Liver (tissue), 9 donors: ENCODE data around the gene TECR. TPM values are rescaled to one million over a fixed set of nuclear protein-coding genes. Genes with fewer than 3 reads are reported as not detected.

ENCODE experiments used
- DNase-seq: peaks from one replicate; pipeline ENCODE4 v3.0.0-alpha.2; 2017; ENCODE audit warnings: low spot score
- H3K27ac ChIP-seq, 2 donors: one replicate each; pipeline ENCODE4 v1.7.0; 2013; ENCODE audit warnings: inconsistent platforms in 2 of 2, low read length in 2 of 2, control low read depth in 1 of 2, low read depth in 1 of 2, mild to moderate bottlenecking in 1 of 2
- H3K27me3 ChIP-seq, 4 donors: one replicate each; pipeline versions ENCODE4 v1.6.1 to v1.7.0; 2013; ENCODE audit warnings: low read length in 3 of 4, inconsistent platforms in 1 of 4, mild to moderate bottlenecking in 1 of 4, moderate library complexity in 1 of 4; ENCODE audit not compliant: control insufficient read depth in 4 of 4, insufficient read depth in 4 of 4
- H3K36me3 ChIP-seq, 4 donors: one replicate each; pipeline versions ENCODE4 v1.6.1 to v1.7.0; 2013; ENCODE audit warnings: low read length in 3 of 4, mild to moderate bottlenecking in 3 of 4, low read depth in 1 of 4, moderate library complexity in 1 of 4; ENCODE audit not compliant: control insufficient read depth in 4 of 4, insufficient read depth in 3 of 4
- H3K4me1 ChIP-seq, 4 donors: one replicate each; pipeline versions ENCODE4 v1.6.1 to v1.7.0; 2013; ENCODE audit warnings: low read length in 3 of 4, mild to moderate bottlenecking in 3 of 4, moderate library complexity in 1 of 4; ENCODE audit not compliant: control insufficient read depth in 4 of 4, insufficient read depth in 4 of 4
- H3K4me3 ChIP-seq, 3 donors: one replicate each; pipeline versions ENCODE4 v1.6.1 to v1.7.0; 2013; ENCODE audit warnings: low read length in 3 of 3, control low read depth in 1 of 3, low read depth in 1 of 3, mild to moderate bottlenecking in 1 of 3
- H3K9ac ChIP-seq, 2 donors: one replicate each; pipeline ENCODE4 v1.7.0; 2013; ENCODE audit warnings: low read length in 2 of 2, mild to moderate bottlenecking in 2 of 2, moderate library complexity in 2 of 2, control low read depth in 1 of 2, low read depth in 1 of 2
- H3K9me3 ChIP-seq, 4 donors: one replicate each; pipeline versions ENCODE4 v1.6.1 to v1.7.0; 2013; ENCODE audit warnings: low read length in 3 of 4; ENCODE audit not compliant: control insufficient read depth in 4 of 4
- ATF3 ChIP-seq: IDR thresholded peaks from 2 replicates; pipeline ENCODE4 v1.6.1; 2016; ENCODE audit warnings: antibody characterized with exemption
- CTCF ChIP-seq: fragments of 150-350 bp; IDR thresholded peaks from 2 replicates; pipeline ENCODE4 v1.5.1; 2017; ENCODE audit warnings: improper control_type of control experiment, low read depth, low read length; ENCODE audit not compliant: missing input control
- EGR1 ChIP-seq, 2 donors: IDR thresholded peaks; 2 replicates each; pipeline ENCODE4 v1.6.1; 2016 to 2018; ENCODE audit warnings: antibody characterized with exemption in 2 of 2, low read depth in 2 of 2
- FOXA1 ChIP-seq: IDR thresholded peaks from 2 replicates; pipeline ENCODE4 v1.6.1; 2016; ENCODE audit warnings: antibody characterized with exemption
- FOXA2 ChIP-seq: IDR thresholded peaks from 2 replicates; pipeline ENCODE4 v1.6.1; 2016; ENCODE audit warnings: antibody characterized with exemption
- HNF4A ChIP-seq, 2 donors: conservative IDR thresholded peaks; 2 replicates each; pipeline ENCODE4 v1.6.1; 2016; ENCODE audit warnings: antibody characterized with exemption in 2 of 2, mild to moderate bottlenecking in 2 of 2
- HNF4G ChIP-seq: IDR thresholded peaks from 2 replicates; pipeline ENCODE4 v1.6.1; 2016; ENCODE audit warnings: antibody characterized with exemption
- JUND ChIP-seq, 2 donors: IDR thresholded peaks; 2 replicates each; pipeline ENCODE4 v1.6.1; 2016; ENCODE audit warnings: antibody characterized with exemption in 2 of 2
- MAX ChIP-seq: IDR thresholded peaks from 2 replicates; pipeline ENCODE4 v1.6.1; 2016; ENCODE audit warnings: antibody characterized with exemption
- NR2F2 ChIP-seq: IDR thresholded peaks from 2 replicates; pipeline ENCODE4 v1.6.1; 2016; ENCODE audit warnings: antibody characterized with exemption
- RAD21 ChIP-seq, 2 donors: IDR thresholded peaks; 2 replicates each; pipeline ENCODE4 v1.6.1; 2016; ENCODE audit warnings: antibody characterized with exemption in 2 of 2, mild to moderate bottlenecking in 2 of 2
- REST ChIP-seq: IDR thresholded peaks from 2 replicates; pipeline ENCODE4 v1.6.1; 2016; ENCODE audit warnings: antibody characterized with exemption, mild to moderate bottlenecking
- RXRA ChIP-seq, 2 donors: IDR thresholded peaks; 2 replicates each; pipeline ENCODE4 v1.6.1; 2017 to 2018; ENCODE audit warnings: antibody characterized with exemption in 2 of 2, mild to moderate bottlenecking in 1 of 2
- SP1 ChIP-seq: IDR thresholded peaks from 2 replicates; pipeline ENCODE4 v1.6.1; 2018; ENCODE audit warnings: antibody characterized with exemption, mild to moderate bottlenecking
- TAF1 ChIP-seq: conservative IDR thresholded peaks from 2 replicates; pipeline ENCODE4 v1.6.1; 2016; ENCODE audit warnings: antibody characterized with exemption, mild to moderate bottlenecking
- YY1 ChIP-seq: IDR thresholded peaks from 2 replicates; pipeline ENCODE4 v1.6.1; 2016; ENCODE audit warnings: antibody characterized with exemption, mild to moderate bottlenecking
- ZBTB33 ChIP-seq: IDR thresholded peaks from 2 replicates; pipeline ENCODE4 v1.6.1; 2016; ENCODE audit warnings: antibody characterized with exemption
- WGBS: extraction: QIAGEN DNeasy Blood & Tissue Kit; methylation state at CpG from one replicate; pipeline ENCODE4 v1.1.7; 2013; 5-methylcytosine and 5-hydroxymethylcytosine counted together
- polyA plus RNA-seq, 2 donors: library from polyadenylated mRNA; stranded (reverse) in 1 of 2; unstranded in 1 of 2; fragments of 200-250 nt in 1 of 2; fragments of >200 nt in 1 of 2; fragmentation: Nextera tagmentation in 1 of 2; extraction: Ambion mirVana in 1 of 2; gene quantifications; one replicate each; pipeline versions ENCODE4 v1.2.1 to v1.2.3, GENCODE V29; 2013 to 2015
- total RNA-seq, 2 donors: library from RNA; depleted of rRNA; stranded (reverse); fragments of >200 nt; gene quantifications; one replicate each; pipeline ENCODE4 v1.2.3, GENCODE V29; 2014
- donor health status: healthy.
- donor health status: healthy.
- donor health status: healthy.
- donor health status: healthy.
- donor health status: healthy.

Gene TECR
- total and polyA plus RNA-seq, 4 donors, result 26.4 to 157 (median 60.8) TPM

- Histone ChIP-seq H3K9me3 (peaks cover 0 to 4% (median under 1%) of the 10 kb centered on the region in 4 donors), H3K4me3 (no peak overlapping the region), H3K36me3 (no peaks in the 10 kb centered on the region), H3K4me1 (no peaks in the 10 kb centered on the region), H3K27me3 (peaks cover 0 to 4% (median 0%) of the 10 kb centered on the region in 4 donors), H3K9ac (no peak overlapping the region), H3K27ac (no peak overlapping the region)
- TF ChIP-seq CTCF, result no peak
- no peak for TF ChIP-seq YY1
- TF ChIP-seq EGR1 (IDR thresholded peaks at IDR 0.05; ENCODE audit: low read depth in 2 of 2), result no peak
- no peak for TF ChIP-seq HNF4G
- TF ChIP-seq MAX, result no peak
- no peak for TF ChIP-seq JUND (IDR thresholded peaks at IDR 0.05)
- no peak for TF ChIP-seq RAD21 (IDR thresholded peaks at IDR 0.05)
- TF ChIP-seq SP1, result no peak
- TF ChIP-seq NR2F2, result no peak
- TF ChIP-seq ZBTB33, result no peak
- TF ChIP-seq HNF4A (conservative IDR thresholded peaks at IDR 0.05), result no peak
- TF ChIP-seq FOXA2, result no peak
- no peak for TF ChIP-seq TAF1
- no peak for TF ChIP-seq ATF3
- 86% methylated on average over 8 of the region's 8 CpGs for WGBS
- no peak for DNase-seq
These were observed 70.3 kb downstream of the TECR start for GRCh38 chr19:14599548-14600147.

GRCh38 chr19:14603990-14604387, 74.6 kb downstream of the TECR start:
- no peak for DNase-seq
- no peak for TF ChIP-seq HNF4G
- TF ChIP-seq YY1, result no peak
- no peak for TF ChIP-seq ZBTB33
- no peak for TF ChIP-seq MAX
- TF ChIP-seq RXRA (IDR thresholded peaks at IDR 0.05), result no peak
- no peak for TF ChIP-seq REST
- TF ChIP-seq NR2F2, result no peak
- TF ChIP-seq FOXA1, result no peak
- no peak for TF ChIP-seq TAF1
- TF ChIP-seq RAD21 (IDR thresholded peaks at IDR 0.05), result no peak
- 83% methylated on average over 2 of the region's 2 CpGs for WGBS
- Histone ChIP-seq H3K4me3 (no peak overlapping the region), H3K27me3 (no peaks in the 10 kb centered on the region), H3K9me3 (peaks cover 0 to 4% (median 0%) of the 10 kb centered on the region in 4 donors), H3K4me1 (no peaks in the 10 kb centered on the region), H3K36me3 (no peaks in the 10 kb centered on the region), H3K9ac (no peak overlapping the region), H3K27ac (no peak overlapping the region)
